Embryonic facial prominence (tissue), 1 donor: Measurements from ENCODE around the gene SAMD15.
"Not testable (repeated sequence)": the region's sequence is repeated elsewhere in the genome, so short reads cannot be mapped to it uniquely, and the experiment has no call there.

ENCODE experiments used
- DNase-seq: peaks from one replicate; pipeline ENCODE4 v3.0.0-alpha.2; 2016; ENCODE audit errors: extremely low spot score

SAMD15 gene

DNA sequence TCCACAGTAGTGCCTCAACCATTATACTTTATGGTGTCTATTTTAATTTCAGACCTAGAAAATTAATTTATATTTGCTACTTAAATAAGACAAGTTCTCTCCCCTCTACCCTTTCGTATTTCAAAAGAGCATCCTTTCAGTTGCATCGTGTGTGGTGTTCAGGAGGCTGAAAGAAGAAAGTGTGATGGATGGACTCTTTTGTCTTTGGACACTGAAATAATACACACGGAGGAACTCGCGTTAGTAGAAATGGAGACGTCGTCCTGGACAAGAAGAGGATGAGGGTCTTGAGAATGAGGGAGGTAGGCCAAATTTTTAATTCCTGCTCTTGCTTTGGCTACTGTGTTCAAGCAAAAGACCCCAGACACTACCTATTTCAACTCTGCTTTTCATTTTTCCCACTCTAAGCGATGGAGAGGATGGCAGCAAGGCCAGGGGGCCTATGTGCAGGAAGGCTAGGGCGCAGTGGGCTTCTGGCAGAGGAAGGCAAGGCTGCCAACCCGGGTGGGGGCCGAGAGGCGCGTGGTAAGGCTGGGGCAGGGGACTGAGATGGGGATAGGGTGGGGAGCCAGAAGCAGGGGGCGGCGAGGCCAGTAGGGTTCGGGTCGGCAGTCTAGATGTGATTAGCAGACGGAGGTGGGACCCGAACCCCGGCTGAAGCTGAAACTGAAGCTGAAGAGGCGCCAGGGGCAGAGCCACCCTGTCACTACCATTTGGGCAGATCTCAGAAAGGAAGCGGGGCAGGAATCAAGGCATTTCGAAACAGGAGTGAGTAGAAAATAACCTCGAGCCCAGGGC lies 1.0 kb upstream of the SAMD15 start:
- no peak for DNase-seq

- DNase-seq, result no peak
These were observed 294 bp downstream of the SAMD15 start for GRCh38 chr14:77377502-77377844.

DNA sequence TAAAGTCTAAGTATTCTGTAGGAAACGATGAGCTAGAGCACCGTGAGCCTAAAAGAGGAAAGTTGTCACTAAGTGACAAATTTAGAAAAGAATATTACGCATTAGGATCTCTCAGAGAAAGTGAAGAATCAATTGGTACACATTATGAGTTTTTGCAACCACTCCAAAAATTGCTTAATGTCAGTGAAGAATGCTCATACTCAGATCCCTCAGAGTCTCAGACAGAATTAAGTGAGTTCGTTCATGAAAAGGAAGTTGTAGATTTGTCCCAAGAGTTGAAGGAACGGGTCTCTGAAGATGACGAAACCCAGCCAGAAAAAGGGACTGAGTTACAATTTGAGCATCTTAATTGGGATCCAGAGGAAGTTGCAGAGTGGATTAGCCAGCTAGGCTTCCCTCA lies 1.5 kb downstream of the SAMD15 start:
- no peak for DNase-seq

- no peak for DNase-seq
These were observed 13.0 kb downstream of the SAMD15 start for GRCh38 chr14:77390188-77390587.

GRCh38 chr14:77400216-77400615 lies 23.0 kb downstream of the SAMD15 start:
- DNase-seq, result no peak

DNA sequence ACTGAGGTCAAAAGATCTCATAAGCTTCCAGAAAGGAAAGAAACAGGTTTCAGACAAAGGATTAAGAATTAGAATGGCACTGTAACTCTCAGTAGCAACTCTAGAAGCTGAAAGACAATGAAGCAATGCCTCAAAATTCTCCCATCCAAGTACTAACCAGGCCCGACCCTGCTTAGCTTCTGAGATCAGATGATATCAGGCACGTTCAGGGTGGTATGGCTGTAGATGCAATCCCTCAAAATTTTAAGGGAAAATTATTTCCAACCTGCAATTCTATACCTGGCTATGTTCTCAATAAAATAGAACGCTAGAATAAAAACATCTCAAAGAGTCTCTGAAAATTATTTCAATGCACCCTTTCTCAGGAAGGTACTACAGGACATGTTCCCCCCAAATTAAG lies 26.6 kb downstream of the SAMD15 start:
- DNase-seq, result no peak

DNA sequence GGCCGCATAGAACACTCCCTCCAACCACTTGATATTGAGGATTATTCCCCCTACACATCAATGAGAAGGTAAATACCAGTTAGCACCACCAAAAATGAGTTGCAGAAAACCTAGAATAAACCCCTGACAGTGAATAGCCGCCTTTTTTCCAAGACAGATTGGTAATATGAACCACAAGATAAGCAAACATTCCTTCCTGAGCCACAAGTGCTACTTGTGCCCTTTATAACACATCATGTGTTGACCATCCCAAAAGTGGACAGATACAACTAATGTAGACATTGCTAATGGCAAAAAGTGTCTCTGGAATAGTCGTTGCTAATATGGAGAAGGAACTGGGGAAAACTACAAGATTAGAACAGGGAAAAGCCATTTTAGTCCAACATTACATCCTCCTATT lies 28.9 kb downstream of the SAMD15 start:
- no peak for DNase-seq

GRCh38 chr14:77406718-77407117 lies 29.5 kb downstream of the SAMD15 start:
- no peak for DNase-seq

DNA sequence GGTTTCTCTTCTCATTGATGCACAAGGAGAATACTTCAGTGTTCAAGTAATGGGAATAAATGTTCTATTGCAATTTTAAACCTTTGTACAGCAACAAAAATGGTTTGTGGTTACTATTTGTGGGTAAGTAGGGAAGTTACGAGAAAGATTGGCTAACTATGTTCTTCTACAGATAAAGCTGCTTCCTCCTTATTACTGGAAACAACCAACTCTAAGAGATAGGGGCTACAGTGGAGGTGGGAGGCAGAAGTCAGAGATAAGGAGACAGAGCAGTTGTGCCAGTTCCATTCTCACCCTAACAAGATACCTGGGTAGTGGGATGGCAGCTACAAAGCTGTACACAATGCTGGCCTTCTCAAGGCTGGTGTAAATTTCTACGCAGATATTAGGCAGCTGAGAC lies 30.0 kb downstream of the SAMD15 start:
- DNase-seq, result no peak

GRCh38 chr14:77409131-77409533 lies 32.0 kb downstream of the SAMD15 start:
- no peak for DNase-seq

- not testable (repeated sequence) for DNase-seq
These were observed 38.3 kb downstream of the SAMD15 start for GRCh38 chr14:77415403-77416030.

GRCh38 chr14:77416098-77416497 lies 38.9 kb downstream of the SAMD15 start:
- not testable (repeated sequence) for DNase-seq

GRCh38 chr14:77416836-77417235 lies 39.7 kb downstream of the SAMD15 start:
- DNase-seq, result no peak

DNA sequence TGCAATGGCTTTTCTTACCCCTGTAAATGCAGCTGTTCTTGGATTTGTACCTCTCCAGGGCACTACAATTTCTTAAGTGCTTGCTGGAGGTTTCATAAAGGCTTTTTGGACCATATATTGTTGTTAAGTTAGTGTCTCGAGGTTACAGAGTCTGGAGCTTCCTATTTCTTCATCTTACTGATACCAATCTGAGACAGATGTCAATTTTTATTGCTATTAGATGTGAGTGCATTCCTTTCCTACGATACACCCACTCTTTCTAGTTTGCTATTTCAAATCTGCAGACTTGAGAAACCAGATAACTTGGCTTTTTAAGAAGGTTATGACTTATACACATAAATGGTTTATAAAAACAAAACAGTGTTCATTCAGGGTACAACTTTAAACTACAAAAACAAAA lies 44.0 kb downstream of the SAMD15 start:
- no peak for DNase-seq

DNA sequence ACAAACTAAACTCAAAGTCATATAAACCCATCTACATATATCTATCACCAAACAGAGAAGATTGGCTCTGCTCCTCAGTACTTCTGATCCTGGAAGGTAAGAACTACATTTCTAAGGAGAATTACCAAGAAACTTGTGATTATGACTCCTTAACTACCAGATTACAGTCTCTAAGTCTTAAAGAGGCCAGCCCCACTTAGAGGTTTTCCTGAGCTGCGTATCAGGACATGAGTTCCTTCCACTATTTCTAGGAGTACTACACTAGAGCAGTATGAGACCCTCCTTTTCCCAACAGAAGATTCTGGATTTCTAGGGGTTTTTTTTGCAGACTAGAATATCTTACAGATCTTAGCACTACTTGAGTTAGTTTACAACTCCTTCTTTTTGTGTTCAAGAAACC lies 46.2 kb downstream of the SAMD15 start, which contains the start of gene NOXRED1:
Gene NOXRED1 (minus strand): TSS at position 101 of the 400 bp plus-strand sequence. CDS start 634 bp downstream, outside the sequence.
- DNase-seq, result no peak

DNA sequence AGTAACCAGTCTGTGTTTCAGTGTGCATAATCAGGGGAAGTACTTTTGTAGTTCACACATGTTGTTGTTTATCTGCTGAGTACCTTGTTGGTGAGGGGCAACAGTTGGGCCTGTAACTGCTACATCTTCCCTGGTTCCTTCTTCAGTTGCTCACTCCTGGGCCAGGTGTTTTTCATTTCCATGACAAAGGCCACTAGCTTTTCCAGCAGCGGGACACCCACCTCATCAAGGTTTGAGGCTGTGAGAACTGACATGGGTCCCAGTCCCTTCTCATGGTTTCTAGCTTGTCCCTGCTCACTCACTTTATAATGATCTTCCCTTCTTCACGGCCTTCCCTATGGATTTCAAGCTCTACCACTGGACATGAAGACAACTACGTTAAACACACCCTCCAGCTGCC lies 47.7 kb downstream of the SAMD15 start:
- no peak for DNase-seq

- DNase-seq, result no peak
These were observed 49.2 kb downstream of the SAMD15 start for GRCh38 chr14:77426396-77426795.

DNA sequence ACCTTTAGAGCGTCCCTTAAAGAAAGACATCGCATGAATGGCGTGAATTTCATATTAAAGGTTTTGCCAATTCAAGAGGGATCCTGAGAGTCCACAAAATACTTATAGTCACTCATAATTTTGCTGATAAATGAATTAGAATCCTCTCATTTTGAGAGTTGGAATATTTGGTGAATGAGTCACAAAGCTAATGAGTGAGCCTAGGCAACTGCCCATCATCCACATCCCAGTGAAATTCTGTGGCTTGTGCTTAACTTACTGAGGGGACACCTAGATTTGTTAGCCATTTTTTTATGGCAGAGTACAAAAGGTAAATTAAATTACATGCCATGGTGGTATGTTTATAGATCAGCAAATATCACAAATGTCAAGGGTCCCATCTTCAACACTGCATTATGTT lies 58.9 kb downstream of the SAMD15 start:
- no peak for DNase-seq

DNA sequence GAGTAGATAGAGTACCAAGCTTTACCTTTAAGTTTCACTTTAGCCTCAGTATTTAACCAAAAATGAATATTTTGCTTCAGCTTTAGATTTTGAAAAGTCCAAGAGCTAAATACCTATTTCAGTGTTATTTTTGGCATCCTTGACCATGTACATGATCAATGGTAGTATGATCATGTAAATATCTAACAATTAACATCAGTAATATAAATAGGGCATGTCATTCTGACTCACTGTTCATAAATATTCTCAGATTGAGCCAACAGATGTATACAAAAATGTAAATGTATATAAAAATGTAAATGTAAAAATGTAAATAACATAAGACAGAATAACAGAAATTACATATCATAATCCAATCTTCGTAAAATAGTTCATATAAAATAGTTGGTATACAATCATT lies 61.4 kb downstream of the SAMD15 start:
- no peak for DNase-seq

- DNase-seq, result no peak
These were observed 62.7 kb downstream of the SAMD15 start for GRCh38 chr14:77439861-77440260.
